Measurements from ENCODE around the gene CCDC134.
"Not testable (repeated sequence)": the region's sequence is repeated elsewhere in the genome, so short reads cannot be mapped to it uniquely, and the experiment has no call there.

Gene CCDC134

GRCh38 chr22:41826021-41826420, 25.5 kb downstream of the CCDC134 start:
- no peak for DNase-seq

- no peak for DNase-seq
These were observed 26.2 kb downstream of the CCDC134 start for GRCh38 chr22:41826430-41827383.

GRCh38 chr22:41827671-41828070, 27.2 kb downstream of the CCDC134 start:
- DNase-seq = no peak

- DNase-seq = no peak
These were observed 28.0 kb downstream of the CCDC134 start for GRCh38 chr22:41828516-41828915.

GRCh38 chr22:41830174-41830573, 29.7 kb downstream of the CCDC134 start:
- no peak for DNase-seq

- no peak for DNase-seq
These were observed 30.9 kb downstream of the CCDC134 start for GRCh38 chr22:41831383-41831782.

- no peak for DNase-seq
These were observed 31.5 kb downstream of the CCDC134 start for GRCh38 chr22:41831828-41832552.

- DNase-seq = peak; percentile 99
These were observed 32.3 kb downstream of the CCDC134 start, which contains the start of gene SREBF2 for GRCh38 chr22:41832553-41833368. SREBF2 (plus strand) TSS chr22:41833105; CDS start chr22:41833271, 166 bp downstream.

- no peak for DNase-seq
These were observed 33.0 kb downstream of the CCDC134 start for GRCh38 chr22:41833369-41834004.

GRCh38 chr22:41834005-41834944, 33.8 kb downstream of the CCDC134 start:
- DNase-seq = peak; percentile 9

GRCh38 chr22:41835462-41835861, 35.0 kb downstream of the CCDC134 start:
- DNase-seq = not testable (repeated sequence)

- no peak for DNase-seq
These were observed 36.1 kb downstream of the CCDC134 start for GRCh38 chr22:41836551-41836950.

GRCh38 chr22:41838842-41839618, 38.6 kb downstream of the CCDC134 start:
- DNase-seq = no peak

- DNase-seq = no peak
These were observed 39.7 kb downstream of the CCDC134 start for GRCh38 chr22:41840216-41840615.

GRCh38 chr22:41841085-41841712, 40.7 kb downstream of the CCDC134 start:
- no peak for DNase-seq

GRCh38 chr22:41842996-41843970, 42.8 kb downstream of the CCDC134 start:
- DNase-seq = no peak

GRCh38 chr22:41844036-41844435, 43.6 kb downstream of the CCDC134 start:
- DNase-seq = no peak

- no peak for DNase-seq
These were observed 44.0 kb downstream of the CCDC134 start for GRCh38 chr22:41844513-41844912.

Measured in NCI-H1105 treated with DMSO at 0.1 percent for 48 hours (cell line).